Caki2 (cell line): Measurements from ENCODE around the gene TAB3. TPM values are rescaled to one million over a fixed set of nuclear protein-coding genes. Genes with fewer than 3 reads are reported as not detected.

Experiments used
- DNase-seq: peaks from one replicate; pipeline ENCODE4 v3.0.0-alpha.2; 2015; ENCODE audit warnings: low read depth
- in situ Hi-C: cut with HindIII; loops from 2 replicates; pipeline ENCODE4 v1.10.0; 2016; ENCODE audit warnings: low sequenced_read_pairs, low pct_unique_long_range_greater_than_20kb, mixed read lengths
- total RNA-seq: library from RNA; depleted of rRNA; stranded (reverse); fragments of >200 nt; shearing (Covaris generic); gene quantifications from 2 replicates; pipeline ENCODE4 v1.2.3, GENCODE V29; 2014; ENCODE audit warnings: low replicate concordance; rRNA removed

TAB3 gene
- total RNA-seq, result 1.0 and 5.9 TPM in 2 replicates

GRCh38 chrX:30889147-30890140 is at the start of gene TAB3:
TAB3 (minus strand) TSS chrX:30889254; CDS start chrX:30859588, 29,666 bp downstream.
- in situ Hi-C loops, result no loop called here
- DNase-seq, result peak; percentile 97

- in situ Hi-C loops, result no loop called here
- DNase-seq, result no peak
Observed at GRCh38 chrX:30938295-30938694, 49.2 kb upstream of the TAB3 start.

GRCh38 chrX:30935985-30936384 is 46.9 kb upstream of the TAB3 start:
- DNase-seq, result peak; percentile 6
- in situ Hi-C loops, result no loop called here

GRCh38 chrX:30931920-30932319 is 42.9 kb upstream of the TAB3 start:
- DNase-seq, result no peak
- in situ Hi-C loops, result no loop called here

GRCh38 chrX:30930679-30931078 is 41.6 kb upstream of the TAB3 start:
- DNase-seq, result no peak
- in situ Hi-C loops, result no loop called here

- no peak for DNase-seq
- in situ Hi-C loops, result no loop called here
Observed at GRCh38 chrX:30930143-30930542, 41.1 kb upstream of the TAB3 start.

- DNase-seq, result no peak
- in situ Hi-C loops, result no loop called here
Observed at GRCh38 chrX:30920271-30920670, 31.2 kb upstream of the TAB3 start.

GRCh38 chrX:30918480-30918879 is 29.4 kb upstream of the TAB3 start:
- in situ Hi-C loops, result no loop called here
- no peak for DNase-seq

- in situ Hi-C loops, result no loop called here
- DNase-seq, result no peak
Observed at GRCh38 chrX:30913492-30913891, 24.4 kb upstream of the TAB3 start.

- no peak for DNase-seq
- in situ Hi-C loops, result no loop called here
Observed at GRCh38 chrX:30910124-30910860, 21.2 kb upstream of the TAB3 start.

- in situ Hi-C loops, result no loop called here
- no peak for DNase-seq
Observed at GRCh38 chrX:30906726-30907125, 17.7 kb upstream of the TAB3 start.

GRCh38 chrX:30905321-30905720 is 16.3 kb upstream of the TAB3 start:
- in situ Hi-C loops, result no loop called here
- no peak for DNase-seq

- no peak for DNase-seq
- in situ Hi-C loops, result no loop called here
Observed at GRCh38 chrX:30904632-30905031, 15.6 kb upstream of the TAB3 start.

- in situ Hi-C loops, result no loop called here
- DNase-seq, result no peak
Observed at GRCh38 chrX:30904186-30904585, 15.1 kb upstream of the TAB3 start.

- DNase-seq, result no peak
- in situ Hi-C loops, result no loop called here
Observed at GRCh38 chrX:30900227-30900626, 11.2 kb upstream of the TAB3 start.

- in situ Hi-C loops, result no loop called here
- DNase-seq, result no peak
Observed at GRCh38 chrX:30898886-30899285, 9.8 kb upstream of the TAB3 start.

- no peak for DNase-seq
- in situ Hi-C loops, result no loop called here
Observed at GRCh38 chrX:30895370-30895769, 6.3 kb upstream of the TAB3 start.

GRCh38 chrX:30893206-30893605 is 4.2 kb upstream of the TAB3 start:
- in situ Hi-C loops, result no loop called here
- peak; percentile 4 for DNase-seq

GRCh38 chrX:30892591-30892990 is 3.5 kb upstream of the TAB3 start:
- no peak for DNase-seq
- in situ Hi-C loops, result no loop called here
